Loucy (cell line): ENCODE results near the gene BMPR1B.

ENCODE experiments used
- H2AFZ ChIP-seq: fragments of 200-600 bp; sonication (generic); 2 replicates; pipeline ENCODE4 v1.6.0; 2016; ENCODE audit warnings: antibody characterized with exemption, mild to moderate bottlenecking, low read length, moderate library complexity
- H3F3A ChIP-seq: fragments of 200-600 bp; 2 replicates; pipeline ENCODE4 v1.6.0; 2016; ENCODE audit warnings: antibody characterized with exemption, low read depth, mild to moderate bottlenecking
- H3K27me3 ChIP-seq: fragments of 200-600 bp; sonication (generic); 2 replicates; pipeline ENCODE4 v1.6.1; 2014; ENCODE audit warnings: low read length, mild to moderate bottlenecking; ENCODE audit not compliant: insufficient read depth, poor library complexity, severe bottlenecking
- H3K36me3 ChIP-seq: fragments of 200-600 bp; sonication (generic); 2 replicates; pipeline ENCODE4 v1.6.1; 2016; ENCODE audit warnings: low read length; ENCODE audit not compliant: insufficient read depth
- H3K4me1 ChIP-seq: fragments of 200-600 bp; sonication (generic); 2 replicates; pipeline ENCODE4 v1.5.1; 2014; ENCODE audit warnings: low read length, mild to moderate bottlenecking; ENCODE audit not compliant: insufficient read depth, poor library complexity, severe bottlenecking
- H3K4me2 ChIP-seq: fragments of 200-600 bp; sonication (generic); 2 replicates; pipeline ENCODE4 v1.6.0; 2014; ENCODE audit warnings: antibody characterized with exemption, low read length, low read depth, mild to moderate bottlenecking; ENCODE audit not compliant: poor library complexity, severe bottlenecking
- H3K4me3 ChIP-seq: fragments of 200-600 bp; sonication (generic); 2 replicates; pipeline ENCODE4 v1.5.1; 2014; ENCODE audit warnings: low read length, mild to moderate bottlenecking, mixed read lengths; ENCODE audit not compliant: poor library complexity, severe bottlenecking
- H3K79me2 ChIP-seq: fragments of 200-600 bp; sonication (generic); 2 replicates; pipeline ENCODE4 v1.6.1; 2014; ENCODE audit warnings: low read length; ENCODE audit not compliant: insufficient read depth
- H3K9ac ChIP-seq: fragments of 200-600 bp; sonication (generic); 2 replicates; pipeline ENCODE4 v1.6.0; 2014; ENCODE audit warnings: mild to moderate bottlenecking, low read depth, low read length, moderate library complexity; ENCODE audit not compliant: poor library complexity, severe bottlenecking
- H3K9me2 ChIP-seq: fragments of 200-600 bp; sonication (generic); replicated peaks from 2 replicates; pipeline ENCODE4 v1.6.1; 2016; ENCODE audit warnings: low read depth, low read length, mixed read lengths
- H3K9me3 ChIP-seq: fragments of 200-600 bp; sonication (generic); 2 replicates; pipeline ENCODE4 v1.6.1; 2014; ENCODE audit warnings: mild to moderate bottlenecking, antibody characterized with exemption, low read length, low read depth; ENCODE audit not compliant: insufficient read depth
- H4K20me1 ChIP-seq: fragments of 200-600 bp; sonication (generic); 2 replicates; pipeline ENCODE4 v1.6.0; 2014; ENCODE audit warnings: antibody characterized with exemption, low read length, mild to moderate bottlenecking; ENCODE audit not compliant: insufficient read depth, poor library complexity, severe bottlenecking
- EZH2phosphoT487 ChIP-seq: fragments of 200-600 bp; IDR thresholded peaks from 2 replicates; pipeline ENCODE4 v1.6.1; 2018; ENCODE audit warnings: antibody characterized with exemption, mild to moderate bottlenecking, moderate library complexity, borderline replicate concordance
- TF ChIP-seq, protein P1 (sequence below): fragments of 200-600 bp; sonication (generic); conservative IDR thresholded peaks from 2 replicates; pipeline ENCODE4 v1.5.1; 2014; ENCODE audit warnings: mild to moderate bottlenecking, antibody characterized with exemption, low read length

The BMPR1B gene

DNA sequence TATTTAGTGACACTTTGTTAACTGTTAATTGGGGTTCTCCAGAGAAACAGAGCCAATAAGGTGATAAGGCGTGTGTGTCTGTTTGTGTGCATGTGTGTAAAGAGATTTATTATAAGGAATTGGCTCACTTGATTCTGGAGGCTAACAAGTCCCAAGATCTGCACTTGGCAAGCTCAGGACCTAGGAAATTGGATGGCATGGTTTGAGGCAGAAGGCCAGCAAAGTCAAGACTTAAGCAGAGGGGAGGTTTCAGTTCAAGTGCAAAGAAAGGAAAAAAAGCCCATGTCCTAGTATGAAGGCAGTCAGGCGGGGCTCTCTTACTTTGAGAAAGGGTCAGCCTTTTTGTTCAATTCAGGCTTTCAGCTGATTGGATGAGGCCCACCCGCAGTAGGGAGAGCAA, 314.1 kb downstream of the BMPR1B start:
- Histone ChIP-seq H3K27me3 (no peaks in the 10 kb centered on the region), H3K9ac (no peak overlapping the region)

DNA sequence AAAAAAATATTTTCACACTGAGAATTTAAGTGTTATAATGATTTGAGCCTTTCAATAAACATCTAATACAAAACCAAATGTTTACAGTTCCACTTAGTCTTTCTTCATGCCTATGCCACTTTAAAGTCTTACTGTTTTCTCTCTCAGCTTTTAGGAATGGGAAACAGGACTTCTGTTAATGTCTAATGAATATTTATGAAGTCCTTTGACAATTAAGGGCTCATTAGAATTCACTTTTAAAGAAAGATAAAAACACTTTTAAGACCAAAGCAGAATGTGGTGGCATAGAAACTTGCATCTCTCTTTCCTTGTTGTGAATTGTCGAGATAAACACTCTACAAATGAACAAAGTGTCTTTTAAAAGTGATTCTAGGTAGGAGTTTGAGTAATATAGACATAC, 315.9 kb downstream of the BMPR1B start:
- H3K4me2 ChIP-seq = no peak overlapping the region

More for the DNA sequence above, 314.1 kb downstream of the BMPR1B start:
- TF ChIP-seq, protein P1, sequence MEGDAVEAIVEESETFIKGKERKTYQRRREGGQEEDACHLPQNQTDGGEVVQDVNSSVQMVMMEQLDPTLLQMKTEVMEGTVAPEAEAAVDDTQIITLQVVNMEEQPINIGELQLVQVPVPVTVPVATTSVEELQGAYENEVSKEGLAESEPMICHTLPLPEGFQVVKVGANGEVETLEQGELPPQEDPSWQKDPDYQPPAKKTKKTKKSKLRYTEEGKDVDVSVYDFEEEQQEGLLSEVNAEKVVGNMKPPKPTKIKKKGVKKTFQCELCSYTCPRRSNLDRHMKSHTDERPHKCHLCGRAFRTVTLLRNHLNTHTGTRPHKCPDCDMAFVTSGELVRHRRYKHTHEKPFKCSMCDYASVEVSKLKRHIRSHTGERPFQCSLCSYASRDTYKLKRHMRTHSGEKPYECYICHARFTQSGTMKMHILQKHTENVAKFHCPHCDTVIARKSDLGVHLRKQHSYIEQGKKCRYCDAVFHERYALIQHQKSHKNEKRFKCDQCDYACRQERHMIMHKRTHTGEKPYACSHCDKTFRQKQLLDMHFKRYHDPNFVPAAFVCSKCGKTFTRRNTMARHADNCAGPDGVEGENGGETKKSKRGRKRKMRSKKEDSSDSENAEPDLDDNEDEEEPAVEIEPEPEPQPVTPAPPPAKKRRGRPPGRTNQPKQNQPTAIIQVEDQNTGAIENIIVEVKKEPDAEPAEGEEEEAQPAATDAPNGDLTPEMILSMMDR = no peak
- no peak for TF ChIP-seq EZH2phosphoT487
- Histone ChIP-seq H4K20me1 (no peaks in the 10 kb centered on the region), H3K79me2 (no peaks in the 10 kb centered on the region), H3K36me3 (no peaks in the 10 kb centered on the region), H3K4me2 (no peak overlapping the region), H2AFZ (no peak overlapping the region), H3F3A (no peaks in the 10 kb centered on the region), H3K4me1 (no peaks in the 10 kb centered on the region), H3K9me2 (no peaks in the 10 kb centered on the region), H3K4me3 (no peak overlapping the region), H3K9me3 (no peaks in the 10 kb centered on the region)

DNA sequence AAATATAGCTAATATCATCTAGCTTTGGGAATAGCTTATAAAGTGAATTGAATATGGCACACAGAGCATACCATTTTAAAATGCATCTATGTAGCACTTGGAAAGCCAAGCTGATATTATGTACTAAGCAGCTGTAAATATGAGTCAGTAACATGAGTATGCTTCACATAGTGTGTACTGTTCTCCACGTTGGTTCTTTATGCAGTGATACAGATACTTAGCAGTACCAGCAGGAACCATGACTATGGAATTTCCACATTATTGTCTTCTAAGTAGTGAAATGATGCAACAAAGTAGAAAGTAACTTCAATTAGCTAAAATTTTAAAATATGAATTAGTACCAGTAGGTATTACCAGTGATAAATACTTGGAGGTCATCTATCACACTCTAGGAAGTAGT, 320.1 kb downstream of the BMPR1B start:
- no peaks in the 10 kb centered on the region for H3K27me3 ChIP-seq
- no peak overlapping the region for H3K4me3 ChIP-seq
- no peaks in the 10 kb centered on the region for H3K9me3 ChIP-seq
- H3K36me3 ChIP-seq = no peaks in the 10 kb centered on the region
- H3F3A ChIP-seq = no peaks in the 10 kb centered on the region
- H2AFZ ChIP-seq = no peak overlapping the region
- H3K9ac ChIP-seq = no peak overlapping the region
- no peaks in the 10 kb centered on the region for H3K4me1 ChIP-seq
- H4K20me1 ChIP-seq = no peaks in the 10 kb centered on the region
- no peak for TF ChIP-seq EZH2phosphoT487
- TF ChIP-seq, protein P1 = no peak
- no peak overlapping the region for H3K4me2 ChIP-seq
- no peaks in the 10 kb centered on the region for H3K79me2 ChIP-seq
- H3K9me2 ChIP-seq = no peaks in the 10 kb centered on the region

More for the DNA sequence above, 315.9 kb downstream of the BMPR1B start:
- Histone ChIP-seq H3F3A (no peaks in the 10 kb centered on the region), H3K36me3 (no peaks in the 10 kb centered on the region), H3K9ac (no peak overlapping the region), H4K20me1 (no peaks in the 10 kb centered on the region), H3K4me3 (no peak overlapping the region), H3K9me2 (no peaks in the 10 kb centered on the region), H3K27me3 (no peaks in the 10 kb centered on the region), H3K4me1 (no peaks in the 10 kb centered on the region), H3K79me2 (no peaks in the 10 kb centered on the region), H3K9me3 (no peaks in the 10 kb centered on the region), H2AFZ (no peak overlapping the region)
- TF ChIP-seq EZH2phosphoT487 = no peak
- TF ChIP-seq, protein P1 = no peak
